GM21381 (cell line): ENCODE data around the gene STAMBPL1.
"Not testable (repeated sequence)": the region's sequence is repeated elsewhere in the genome, so short reads cannot be mapped to it uniquely, and the experiment has no call there.

Experiments
- ATAC-seq: cut with Tn5 transposase; IDR thresholded peaks from one replicate; pipeline ENCODE4 v1.9.1; 2021; ENCODE audit warnings: mild to moderate bottlenecking, moderate library complexity; ENCODE audit not compliant: unreplicated experiment

STAMBPL1 gene

DNA sequence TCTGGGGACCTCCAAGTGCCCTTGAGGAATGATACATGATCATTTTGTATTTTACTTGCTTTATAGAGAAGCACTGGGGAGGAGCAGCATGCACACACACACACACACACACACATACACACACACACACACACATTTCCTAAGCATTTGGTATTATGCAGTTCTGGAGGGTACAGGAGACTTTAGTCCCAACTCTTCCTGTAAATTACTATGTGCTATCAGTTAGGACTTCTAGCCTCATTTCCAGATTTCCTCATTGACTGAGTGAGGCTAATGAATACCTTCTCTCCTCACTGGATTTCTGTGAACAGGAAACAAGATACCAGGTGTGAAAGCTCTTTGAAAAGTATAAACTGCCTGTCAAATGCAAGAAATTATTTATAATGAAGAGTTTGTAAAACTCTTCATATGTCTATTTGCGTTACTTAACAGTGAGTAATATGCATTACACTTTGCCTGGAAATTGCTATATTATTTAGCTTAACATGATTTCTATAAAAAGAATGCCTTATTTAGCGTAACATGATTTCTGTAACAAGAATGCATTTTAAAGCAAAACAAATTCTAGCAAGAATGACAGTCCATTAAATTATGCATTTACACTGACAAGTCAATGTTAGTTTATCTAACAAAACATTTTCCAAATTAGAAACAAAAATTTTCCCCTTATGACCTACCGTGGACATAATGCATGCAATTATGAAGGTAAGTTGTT, 38.3 kb downstream of the STAMBPL1 start:
- ATAC-seq = no peak

DNA sequence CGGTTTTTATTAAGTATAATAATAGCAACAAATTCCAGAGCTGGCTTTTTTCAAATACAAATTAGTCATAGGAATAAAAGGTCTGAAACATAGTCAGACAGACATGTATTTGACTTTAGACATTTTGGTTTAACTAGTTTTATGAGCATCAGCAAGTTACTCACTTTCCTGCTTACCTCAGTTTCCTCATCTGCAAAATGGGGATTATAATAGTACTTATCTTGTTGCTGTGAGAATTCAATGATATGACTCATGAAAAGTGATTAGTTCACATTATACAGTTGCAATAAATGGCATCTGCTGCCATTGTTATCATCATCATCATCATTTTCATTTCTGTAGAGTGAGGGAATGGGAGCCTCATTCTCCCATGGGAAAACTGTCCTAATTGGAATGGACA, 39.0 kb downstream of the STAMBPL1 start:
- no peak for ATAC-seq

DNA sequence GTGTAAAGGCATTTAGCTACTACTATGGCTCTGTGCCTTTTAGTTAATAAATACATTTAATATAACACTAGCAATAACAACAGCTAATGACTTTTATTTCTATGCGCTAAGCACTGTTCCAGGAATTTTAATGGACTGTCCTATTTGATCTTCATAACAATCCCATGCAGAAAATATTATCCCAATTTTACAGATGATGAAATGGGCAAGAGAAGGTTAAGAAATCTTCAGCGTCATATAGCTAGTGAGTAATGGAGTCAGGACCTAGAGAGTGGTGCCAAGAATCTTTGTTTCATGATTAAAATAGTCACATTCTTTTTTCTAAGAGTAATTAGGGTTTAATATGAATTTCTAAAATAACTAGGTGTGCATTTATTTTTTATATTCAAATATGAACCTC, 40.2 kb downstream of the STAMBPL1 start:
- ATAC-seq = no peak

DNA sequence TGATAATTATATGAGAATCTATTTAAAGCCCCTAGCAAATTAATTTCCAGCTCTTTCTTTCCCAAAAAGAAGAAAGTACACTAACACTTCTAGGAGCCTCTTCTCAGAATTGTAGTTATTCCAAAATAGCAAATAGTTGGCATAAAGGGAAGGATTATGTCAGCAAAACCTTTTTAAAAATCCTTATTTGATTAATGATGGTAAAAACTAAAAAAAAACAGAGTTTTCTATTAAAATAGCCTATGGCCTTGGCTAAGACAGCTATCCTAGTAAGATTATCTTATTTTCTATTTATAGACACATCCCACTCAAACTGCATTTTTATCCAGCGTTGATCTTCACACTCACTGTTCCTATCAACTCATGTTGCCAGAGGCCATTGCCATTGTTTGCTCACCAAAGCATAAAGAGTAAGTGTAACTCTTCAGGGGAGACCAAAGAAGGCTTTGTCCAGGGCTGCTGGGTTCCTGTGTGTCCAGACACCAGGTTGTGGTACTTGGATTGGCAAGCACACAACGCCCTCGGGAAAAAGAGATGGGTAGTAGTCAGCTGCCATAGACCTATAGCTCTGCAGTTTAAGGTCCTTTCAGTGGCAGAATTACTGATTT, 41.0 kb downstream of the STAMBPL1 start:
- no peak for ATAC-seq

DNA sequence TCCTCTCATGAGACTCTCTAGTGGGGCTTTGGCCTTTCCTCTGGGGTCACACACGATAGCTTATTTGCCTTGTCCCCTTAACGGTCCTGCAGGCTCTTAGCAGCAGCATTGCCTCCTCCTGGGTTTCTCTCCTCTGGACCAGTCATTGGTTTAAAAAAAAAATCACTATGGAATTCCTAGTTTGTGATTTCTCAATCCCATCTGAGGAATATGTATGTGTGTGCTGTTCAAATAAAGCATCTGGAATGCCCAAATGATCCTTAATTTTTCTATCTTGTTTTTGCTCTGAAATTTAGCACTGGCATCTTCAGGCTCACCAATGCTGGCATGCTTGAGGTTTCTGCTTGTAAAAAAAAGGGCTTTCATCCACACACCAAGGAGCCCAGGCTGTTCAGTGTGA, 42.0 kb downstream of the STAMBPL1 start:
- no peak for ATAC-seq

DNA sequence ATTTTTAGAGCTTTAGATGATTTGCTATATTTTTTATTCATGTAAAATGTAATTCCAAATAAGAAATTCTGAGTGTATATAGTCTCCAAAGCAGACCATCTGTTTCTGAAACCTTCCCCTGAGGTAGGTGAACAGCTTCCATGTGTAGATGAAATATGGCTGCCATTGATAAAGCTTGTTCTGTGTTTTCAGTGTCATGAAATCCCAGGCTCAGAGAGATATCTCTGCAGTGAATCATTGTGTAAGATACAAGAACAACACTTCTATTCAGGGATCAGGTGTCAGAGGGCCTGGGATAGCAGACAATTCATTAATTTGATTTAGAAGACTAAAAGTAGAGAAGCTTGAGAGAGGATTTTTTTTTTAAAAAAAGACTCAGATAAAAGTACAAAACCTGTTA, 43.5 kb downstream of the STAMBPL1 start:
- no peak for ATAC-seq

DNA sequence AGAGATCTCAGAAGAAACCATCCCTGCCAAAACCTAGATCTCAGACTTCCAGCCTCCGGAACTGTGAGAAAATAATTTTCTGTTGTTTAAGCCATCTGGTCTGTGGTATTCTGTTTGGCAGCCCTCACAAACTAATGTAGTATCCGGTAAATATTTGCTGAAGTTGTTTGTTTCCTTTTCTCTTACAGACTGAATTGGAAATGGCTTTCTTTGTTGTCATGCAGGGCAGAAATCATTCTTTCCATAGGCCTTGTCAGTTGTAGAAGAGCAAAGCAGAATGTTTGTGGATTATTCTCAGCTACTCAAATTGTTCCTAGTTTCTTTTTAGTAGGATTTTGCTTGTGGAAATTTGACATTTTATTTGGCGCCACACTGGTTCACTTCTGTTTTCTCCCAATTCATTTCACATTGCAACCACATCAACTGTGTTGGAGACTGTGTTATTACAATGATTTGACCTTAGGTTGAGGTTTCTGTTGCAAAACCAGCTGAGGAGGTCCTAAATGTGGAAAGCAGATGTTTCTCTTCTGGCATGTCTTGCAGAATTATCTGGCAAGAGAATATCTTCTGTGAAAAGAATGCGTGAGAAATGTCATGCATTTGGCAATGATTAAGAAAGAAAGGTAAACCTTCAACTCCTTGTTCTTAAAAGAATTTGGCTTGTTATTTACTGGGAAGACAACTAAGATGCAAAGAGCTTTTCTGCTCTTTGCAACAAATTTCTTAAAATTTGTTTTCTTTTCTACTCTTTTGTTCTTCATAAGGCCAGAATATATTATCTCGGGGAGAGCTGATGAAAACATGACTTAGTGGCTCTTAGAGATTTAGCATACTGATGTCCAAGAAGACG, 46.7 kb downstream of the STAMBPL1 start:
- ATAC-seq = no peak

DNA sequence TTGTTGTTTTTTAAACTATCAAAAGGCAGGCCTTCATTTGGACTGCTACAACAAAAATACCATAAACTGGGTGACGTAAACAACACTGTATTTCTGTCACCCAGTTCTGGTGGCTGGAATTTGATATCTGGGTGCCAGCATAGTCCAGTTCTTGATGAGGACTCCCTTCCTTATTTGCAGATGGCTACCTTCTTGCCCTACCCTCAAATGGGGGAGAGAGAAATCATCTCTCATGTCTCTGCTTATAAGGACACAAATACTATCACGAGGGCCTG, 47.3 kb downstream of the STAMBPL1 start:
- no peak for ATAC-seq

DNA sequence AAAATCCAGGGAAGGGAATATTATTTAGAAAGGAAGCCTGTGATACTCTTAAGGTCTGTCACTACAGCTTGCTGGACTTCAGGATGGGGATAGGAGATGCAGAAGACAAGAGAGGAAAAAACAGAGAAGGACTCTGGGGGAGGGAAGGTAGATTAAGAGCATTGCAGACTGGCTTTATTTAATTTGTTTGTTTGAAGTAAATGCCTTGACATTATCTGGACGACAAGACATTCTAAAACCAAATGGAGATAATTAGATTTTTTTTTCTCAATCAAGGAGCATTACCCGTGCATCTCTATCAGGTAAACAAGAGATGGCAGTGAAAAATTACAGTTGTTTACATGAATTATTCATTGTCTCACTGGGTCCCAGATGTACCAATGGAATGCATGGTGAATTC, 48.2 kb downstream of the STAMBPL1 start:
- ATAC-seq = no peak

DNA sequence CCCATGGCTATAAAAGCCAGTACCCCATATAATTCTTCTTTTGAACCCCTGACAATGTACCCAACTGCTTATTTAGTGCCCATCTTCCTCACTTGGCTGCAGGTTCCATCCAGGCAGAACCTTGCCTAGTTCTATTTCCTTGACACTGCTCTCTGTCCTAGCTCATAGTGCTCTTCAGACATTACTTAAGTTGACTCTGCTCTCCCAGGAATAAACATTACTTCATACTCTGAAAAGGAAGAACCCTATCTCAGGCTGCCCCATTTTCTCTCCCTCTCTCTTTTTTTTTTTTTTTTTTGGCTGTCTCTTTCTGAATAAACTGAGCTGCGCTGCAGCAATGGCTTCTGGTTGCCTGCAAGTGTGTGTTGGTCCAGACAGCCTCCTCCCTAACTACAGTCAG, 51.5 kb downstream of the STAMBPL1 start:
- ATAC-seq = no peak

DNA sequence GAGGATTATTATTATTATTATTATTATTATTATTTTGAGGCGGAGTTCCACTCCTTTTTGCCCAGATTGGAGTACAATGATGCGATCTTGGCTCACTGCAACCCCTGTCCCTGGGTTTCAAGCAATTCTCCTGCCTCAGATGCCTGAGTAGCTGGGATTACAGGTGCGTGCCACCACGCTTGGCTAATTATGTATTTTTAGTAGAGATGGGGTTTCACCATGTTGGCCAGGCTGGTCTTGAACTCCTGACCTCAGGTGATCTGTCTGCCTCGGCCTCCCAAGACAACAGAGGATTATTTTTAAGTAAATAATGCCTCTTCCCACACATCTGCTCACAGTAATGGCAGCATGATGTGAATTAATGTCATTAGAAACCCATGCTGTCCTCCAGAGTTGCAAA, 52.0 kb downstream of the STAMBPL1 start:
- ATAC-seq = not testable (repeated sequence)

DNA sequence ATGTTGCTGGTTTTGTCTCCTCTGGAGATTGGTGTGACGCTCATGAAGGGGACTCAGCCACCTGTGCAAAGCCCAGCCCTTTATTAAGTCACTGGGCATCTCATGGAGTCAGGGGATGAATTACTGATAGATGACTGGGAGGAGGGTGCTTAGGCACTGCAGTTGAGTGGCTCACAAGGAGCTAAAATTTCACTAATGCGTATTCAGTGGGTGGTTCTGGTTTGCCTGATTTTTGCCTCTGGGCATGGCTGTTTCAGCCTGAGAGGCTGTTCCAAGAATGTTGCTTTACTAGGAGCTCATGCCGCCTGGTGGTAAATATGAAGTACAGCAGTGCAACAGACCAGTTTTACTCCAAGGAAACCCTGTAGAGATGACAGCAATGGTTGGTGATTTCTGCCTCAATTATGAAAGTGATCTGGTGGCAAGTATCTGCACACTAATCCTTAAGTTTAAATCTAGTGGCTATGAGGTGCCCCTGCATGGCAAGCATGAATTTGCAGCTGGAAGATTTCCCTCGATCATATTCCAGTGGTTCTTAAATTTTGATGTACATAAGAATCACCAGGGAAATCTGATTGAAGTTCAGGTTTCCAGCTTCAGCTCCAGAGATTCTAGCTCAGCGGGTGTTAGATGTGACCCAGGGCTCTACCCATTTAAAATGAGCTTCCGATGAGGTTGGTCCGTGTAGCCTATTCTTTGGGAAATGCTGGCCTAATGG, 52.7 kb downstream of the STAMBPL1 start:
- ATAC-seq = peak; percentile 69

DNA sequence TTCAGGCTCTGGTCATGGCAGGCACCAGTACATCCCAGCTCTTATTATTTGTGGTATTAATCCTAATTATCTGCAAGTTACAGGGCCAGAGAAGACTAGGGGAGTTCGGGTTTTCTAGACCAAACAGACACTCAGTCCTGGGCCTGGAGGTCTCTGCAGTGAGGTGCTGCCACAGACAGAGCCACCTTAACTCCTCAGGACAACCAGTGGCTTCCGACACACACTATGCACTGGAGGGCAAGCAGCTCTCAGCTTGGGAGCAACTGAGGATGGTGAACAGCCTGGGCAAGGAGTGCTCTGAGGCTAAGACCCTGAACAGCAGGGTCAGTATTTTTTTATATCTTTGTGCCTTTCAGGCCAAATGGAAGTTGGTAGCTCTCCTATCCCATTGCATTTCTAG, 53.5 kb downstream of the STAMBPL1 start:
- no peak for ATAC-seq

DNA sequence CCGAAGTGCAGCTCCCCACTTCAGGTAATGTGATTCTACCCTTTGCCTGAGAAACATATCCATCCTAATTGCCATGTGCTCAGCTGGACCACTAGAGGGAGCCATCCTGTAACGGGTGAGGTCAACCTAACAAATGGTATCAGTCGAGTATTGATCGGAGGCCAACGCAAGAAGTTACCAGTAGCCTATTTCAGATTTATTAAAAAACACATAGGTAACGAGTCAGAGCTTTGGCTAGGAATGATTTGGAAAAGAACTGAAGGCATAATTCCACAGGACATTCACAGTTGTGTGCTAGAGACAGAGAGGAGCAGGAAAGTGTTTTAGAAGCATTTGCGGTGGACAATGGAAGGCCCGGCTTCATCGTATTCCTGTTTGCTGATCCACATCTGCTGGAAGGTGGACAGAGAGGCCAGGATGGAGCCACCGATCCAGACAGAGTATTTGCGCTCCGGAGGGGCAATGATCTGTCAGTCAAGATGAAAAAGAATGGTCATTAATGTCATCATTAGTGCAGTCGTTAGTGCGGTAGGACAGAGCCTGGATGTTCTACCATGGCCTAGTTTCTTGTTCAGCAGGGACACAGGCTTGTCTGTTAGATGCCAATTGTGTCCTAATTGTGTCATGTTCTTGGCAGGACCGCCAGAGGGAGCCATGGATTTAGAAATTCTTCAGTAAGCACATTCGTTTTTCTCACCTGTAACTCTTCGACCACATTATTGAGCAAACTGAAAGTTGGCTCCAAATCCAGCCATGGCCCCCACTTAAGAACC, 55.0 kb downstream of the STAMBPL1 start:
- ATAC-seq = peak; percentile 40

DNA sequence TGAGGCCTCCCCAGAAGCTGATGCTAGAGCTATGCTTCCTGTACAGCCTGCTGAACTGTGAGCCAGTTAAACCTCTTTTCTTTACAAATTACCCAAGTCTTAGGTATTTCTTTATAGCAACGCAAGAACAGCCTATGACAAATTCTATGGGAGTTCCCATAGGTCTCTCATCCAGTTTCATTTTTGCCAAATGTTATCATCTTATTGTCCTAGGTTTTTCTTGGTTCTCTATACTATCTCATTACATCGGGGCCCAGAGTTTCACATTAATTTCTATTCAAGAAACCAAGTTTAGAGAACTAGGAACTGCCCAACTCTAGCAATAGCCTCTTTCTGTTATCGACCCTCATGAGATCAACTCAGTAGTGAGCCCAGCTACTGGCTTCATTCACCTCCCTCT, 56.6 kb downstream of the STAMBPL1 start:
- no peak for ATAC-seq

DNA sequence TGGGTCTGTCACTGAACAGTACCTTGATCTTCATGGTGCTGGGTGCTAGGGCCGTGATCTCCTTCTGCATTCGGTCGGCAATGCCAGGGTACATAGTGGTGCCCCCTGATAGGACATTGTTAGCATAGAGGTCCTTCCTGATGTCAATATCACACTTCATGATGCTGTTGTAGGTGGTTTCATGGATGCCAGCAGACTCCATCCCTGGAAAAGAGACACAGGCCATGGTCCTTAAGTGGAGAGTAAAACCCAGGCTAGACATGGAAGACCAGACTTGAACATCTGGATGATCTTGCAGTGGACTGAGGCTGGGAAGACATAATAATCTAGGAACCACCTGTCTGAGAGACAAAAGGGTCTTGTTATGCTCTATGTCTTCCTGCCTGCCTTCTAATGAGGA, 58.0 kb downstream of the STAMBPL1 start:
- ATAC-seq = no peak

DNA sequence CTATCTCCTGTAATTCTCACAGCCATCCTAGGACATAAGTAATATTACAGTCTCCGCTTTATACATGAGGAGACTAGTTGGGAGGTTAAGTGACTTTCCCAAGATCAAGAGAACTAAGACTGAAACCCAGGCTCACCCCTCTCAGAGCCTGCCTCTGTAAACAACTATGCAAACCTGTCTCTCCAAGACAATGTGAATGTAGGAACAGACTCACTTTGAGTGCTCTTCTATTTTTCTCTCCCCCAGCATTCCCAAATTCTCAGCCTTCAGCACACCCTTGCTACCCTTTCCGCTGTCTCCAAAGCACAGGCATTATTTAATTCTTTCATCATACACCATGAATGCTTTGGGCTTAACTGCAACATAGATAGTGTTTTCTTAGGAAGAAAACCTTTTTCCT, 58.9 kb downstream of the STAMBPL1 start:
- no peak for ATAC-seq

DNA sequence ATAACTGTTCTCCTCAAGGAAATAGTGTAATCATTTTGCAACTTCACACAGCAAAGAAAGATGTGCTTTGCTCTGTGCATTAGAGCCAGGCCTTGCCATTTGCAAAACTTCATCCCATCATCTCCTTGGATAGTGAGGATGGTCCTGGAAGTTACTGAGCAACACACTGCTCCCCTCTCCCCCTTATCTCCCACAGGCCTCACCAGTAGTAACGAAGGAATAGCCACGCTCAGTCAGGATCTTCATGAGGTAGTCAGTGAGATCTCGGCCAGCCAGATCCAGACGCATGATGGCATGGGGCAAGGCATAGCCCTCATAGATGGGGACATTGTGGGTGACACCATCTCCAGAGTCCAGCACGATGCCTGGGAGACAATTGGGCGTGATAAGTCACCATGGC, 61.0 kb downstream of the STAMBPL1 start:
- ATAC-seq = no peak

DNA sequence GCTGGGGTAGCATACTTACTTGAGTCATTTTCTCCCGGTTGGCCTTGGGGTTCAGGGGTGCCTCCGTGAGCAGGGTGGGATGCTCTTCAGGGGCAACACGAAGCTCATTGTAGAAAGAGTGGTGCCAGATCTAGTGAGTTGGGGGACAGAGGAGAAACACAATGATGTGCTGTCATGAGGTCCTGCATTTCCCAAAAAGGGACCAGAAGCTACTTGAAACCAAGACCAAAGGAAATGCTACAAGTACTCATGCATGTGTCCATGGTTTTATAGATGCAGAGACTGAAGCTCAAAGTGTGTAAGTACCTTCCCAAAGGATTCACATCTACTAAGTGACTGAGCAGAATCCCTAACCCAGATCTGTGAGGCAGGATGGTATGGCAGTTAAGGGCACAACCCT, 63.7 kb downstream of the STAMBPL1 start:
- ATAC-seq = no peak

DNA sequence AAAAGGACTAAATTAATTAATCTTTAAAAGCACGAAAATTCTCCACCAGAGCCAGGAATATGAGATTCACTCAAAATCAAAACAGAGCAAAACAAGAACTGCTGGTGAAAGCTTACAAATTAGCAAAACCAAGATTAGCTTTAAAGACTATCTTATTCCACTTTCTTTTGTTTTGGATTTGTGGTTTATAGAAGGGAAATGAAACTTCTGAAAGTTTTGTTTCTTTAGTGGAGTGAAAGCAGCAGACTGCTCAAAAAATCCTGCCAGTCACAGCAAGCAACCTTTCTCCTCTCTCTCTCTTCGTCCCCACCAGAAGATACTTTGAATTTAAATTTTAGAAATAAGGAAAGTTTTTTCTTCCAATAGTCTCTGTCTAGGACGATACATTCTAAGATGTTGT, 64.8 kb downstream of the STAMBPL1 start:
- ATAC-seq = no peak

DNA sequence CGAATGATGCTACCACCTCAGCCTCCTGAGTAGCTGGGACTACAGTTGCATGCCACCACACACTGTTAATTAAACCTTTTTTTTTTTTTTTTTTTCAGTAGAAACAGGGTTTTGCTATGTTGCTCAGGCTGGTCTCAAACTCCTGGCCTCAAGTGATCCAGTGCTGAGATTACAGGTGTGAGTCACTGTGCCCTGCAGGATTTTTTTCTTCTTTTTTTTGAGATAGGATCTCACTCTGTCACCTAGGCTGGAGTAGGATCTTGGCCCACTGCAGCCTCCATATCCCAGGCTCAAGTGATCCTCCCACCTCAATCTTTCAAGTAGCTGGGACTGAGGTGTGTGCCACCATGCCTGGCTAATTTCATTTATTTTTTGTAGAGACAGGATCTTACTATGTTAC, 66.2 kb downstream of the STAMBPL1 start:
- ATAC-seq = no peak
